Activated CD8-positive, alpha-beta T cell treated with anti-CD3 and anti-CD28 coated beads, Interleukin-2, amount 10 ng/mL, durations not matched to agents 7 days and 5 days (primary cell): ENCODE results near the gene TTLL5. TPM values are rescaled to one million over a fixed set of nuclear protein-coding genes. Genes with fewer than 3 reads are reported as not detected.

ENCODE experiments used
- ATAC-seq: fragments of 150-1000 bp; cut with Tn5 transposase; one replicate; pipeline ENCODE4 v1.10.0; 2021; ENCODE audit warnings: moderate library complexity
- CTCF ChIA-PET: fragments of 350-600 bp; sonication (Branson Sonifier 250); formaldehyde crosslinking; loops from one replicate; lab custom pipeline; 2021; ENCODE audit warnings: antibody characterized with exemption; lab: Charles Lee
- POLR2A ChIA-PET: fragments of 350-600 bp; sonication (Branson Sonifier 250); formaldehyde crosslinking; loops from one replicate; lab custom pipeline; 2021; ENCODE audit warnings: antibody characterized with exemption; lab: Charles Lee
- DNase-seq: peaks from one replicate; pipeline ENCODE4 v3.0.0-alpha.2; 2020
- H3K27ac Mint-ChIP-seq: one replicate; pipeline ENCODE4 v1.8.0; 2021; ENCODE audit warnings: mild to moderate bottlenecking, mixed read lengths
- H3K27me3 Mint-ChIP-seq: one replicate; pipeline ENCODE4 v1.8.0; 2021; ENCODE audit warnings: low read depth, mixed read lengths
- H3K36me3 Mint-ChIP-seq: one replicate; pipeline ENCODE4 v1.8.0; 2021; ENCODE audit warnings: low read depth, mixed read lengths
- H3K4me1 Mint-ChIP-seq: one replicate; pipeline ENCODE4 v1.8.0; 2021; ENCODE audit warnings: low read depth, mixed read lengths
- H3K4me3 Mint-ChIP-seq: one replicate; pipeline ENCODE4 v1.8.0; 2021; ENCODE audit warnings: mild to moderate bottlenecking, mixed read lengths
- H3K9me3 Mint-ChIP-seq: one replicate; pipeline ENCODE4 v1.8.0; 2022; ENCODE audit warnings: mixed read lengths; ENCODE audit not compliant: insufficient read depth
- total RNA-seq, 2 experiments: library from RNA; stranded (reverse); gene quantifications; one replicate each; pipeline ENCODE4 v1.2.3, GENCODE V29; 2021

TTLL5 gene
- total RNA-seq, 2 experiments from 2014 or later = 40.1 to 45.0 TPM

- Mint-ChIP-seq H3K36me3 (peaks cover 3% of the 10 kb centered on the region), H3K4me1 (no peaks in the 10 kb centered on the region), H3K27ac (no peak overlapping the region), H3K4me3 (no peak overlapping the region), H3K9me3 (no peaks in the 10 kb centered on the region), H3K27me3 (no peaks in the 10 kb centered on the region)
- ATAC-seq = no peak
- CTCF ChIA-PET = interaction anchor here (1.5 kb wide), 1 partner anchor 36 kb away, joined by 6 read pairs; no protein-coding TSS in a partner anchor
- POLR2A ChIA-PET = no interaction called here
- DNase-seq = no peak
Observed at GRCh38 chr14:75946785-75947184, 285.7 kb downstream of the TTLL5 start.

- ChIA-PET POLR2A (no interaction called here), CTCF (no interaction called here)
- H3K27ac Mint-ChIP-seq = no peak overlapping the region
- no peaks in the 10 kb centered on the region for H3K36me3 Mint-ChIP-seq
- ATAC-seq = no peak
- no peak overlapping the region for H3K4me3 Mint-ChIP-seq
- H3K4me1 Mint-ChIP-seq = no peaks in the 10 kb centered on the region
- no peaks in the 10 kb centered on the region for H3K9me3 Mint-ChIP-seq
- H3K27me3 Mint-ChIP-seq = no peaks in the 10 kb centered on the region
- no peak for DNase-seq
Observed at GRCh38 chr14:75952489-75952888, 291.4 kb downstream of the TTLL5 start.

GRCh38 chr14:75959031-75959430 lies 298.0 kb downstream of the TTLL5 start:
- Mint-ChIP-seq H3K9me3 (no peaks in the 10 kb centered on the region), H3K27ac (no peak overlapping the region)
- CTCF ChIA-PET = no interaction called here

GRCh38 chr14:75960231-75960630 lies 299.2 kb downstream of the TTLL5 start:
- no peaks in the 10 kb centered on the region for H3K9me3 Mint-ChIP-seq
- no peak overlapping the region for H3K4me3 Mint-ChIP-seq
- ChIA-PET CTCF (interaction anchor here (2.2 kb wide), 1 partner anchor 53 kb away, joined by 12 read pairs; no protein-coding TSS in a partner anchor), POLR2A (no interaction called here)
- DNase-seq = peak; percentile 12
- H3K36me3 Mint-ChIP-seq = no peaks in the 10 kb centered on the region
- H3K4me1 Mint-ChIP-seq = no peaks in the 10 kb centered on the region
- H3K27me3 Mint-ChIP-seq = no peaks in the 10 kb centered on the region
- no peak overlapping the region for H3K27ac Mint-ChIP-seq
- no peak for ATAC-seq

More at GRCh38 chr14:75959031-75959430, 298.0 kb downstream of the TTLL5 start:
- no peaks in the 10 kb centered on the region for H3K36me3 Mint-ChIP-seq
- H3K4me1 Mint-ChIP-seq = no peaks in the 10 kb centered on the region
- no peak overlapping the region for H3K4me3 Mint-ChIP-seq
- POLR2A ChIA-PET = no interaction called here
- no peak for ATAC-seq
- H3K27me3 Mint-ChIP-seq = no peaks in the 10 kb centered on the region
- DNase-seq = peak; percentile 4

- POLR2A ChIA-PET = no interaction called here
- DNase-seq (peak; percentile 3), ATAC-seq (no peak)
- Mint-ChIP-seq H3K27ac (no peak overlapping the region), H3K27me3 (no peaks in the 10 kb centered on the region), H3K36me3 (no peaks in the 10 kb centered on the region), H3K9me3 (no peaks in the 10 kb centered on the region), H3K4me3 (no peak overlapping the region), H3K4me1 (no peaks in the 10 kb centered on the region)
- CTCF ChIA-PET = interaction anchor here (0.9 to 2.2 kb wide), 2 partner anchors 21 to 55 kb away, joined by 3 to 12 read pairs; no protein-coding TSS in a partner anchor
Observed at GRCh38 chr14:75961662-75962061, 300.6 kb downstream of the TTLL5 start.

- Mint-ChIP-seq H3K9me3 (no peaks in the 10 kb centered on the region), H3K4me3 (no peak overlapping the region), H3K27ac (no peak overlapping the region), H3K4me1 (no peaks in the 10 kb centered on the region), H3K36me3 (no peaks in the 10 kb centered on the region), H3K27me3 (no peaks in the 10 kb centered on the region)
- ATAC-seq = no peak
- POLR2A ChIA-PET = no interaction called here
- DNase-seq = no peak
- CTCF ChIA-PET = interaction anchor here (1.1 to 2.0 kb wide), 3 partner anchors 11 to 15 kb away, joined by 3 to 7 read pairs (median 4); no protein-coding TSS in a partner anchor
Observed at GRCh38 chr14:75967866-75968265, 306.8 kb downstream of the TTLL5 start.

GRCh38 chr14:75968456-75968855 lies 307.4 kb downstream of the TTLL5 start:
- Mint-ChIP-seq H3K9me3 (no peaks in the 10 kb centered on the region), H3K4me1 (no peaks in the 10 kb centered on the region), H3K4me3 (no peak overlapping the region), H3K27ac (no peak overlapping the region), H3K36me3 (no peaks in the 10 kb centered on the region), H3K27me3 (no peaks in the 10 kb centered on the region)
- POLR2A ChIA-PET = no interaction called here
- CTCF ChIA-PET = interaction anchor here (2.0 to 2.3 kb wide), 2 partner anchors 11 to 14 kb away, joined by 7 to 11 read pairs; partner anchors contain the start of gene TGFB3
- ATAC-seq (no peak), DNase-seq (no peak)

GRCh38 chr14:75969126-75969525 lies 308.1 kb downstream of the TTLL5 start:
- no peak for ATAC-seq
- Mint-ChIP-seq H3K9me3 (no peaks in the 10 kb centered on the region), H3K4me1 (no peaks in the 10 kb centered on the region), H3K27me3 (no peaks in the 10 kb centered on the region), H3K4me3 (no peak overlapping the region), H3K27ac (no peak overlapping the region), H3K36me3 (no peaks in the 10 kb centered on the region)
- no peak for DNase-seq
- ChIA-PET CTCF (interaction anchor here (1.1 to 2.3 kb wide), 4 partner anchors 10 to 63 kb away, joined by 3 to 11 read pairs (median 6); partner anchors contain the start of gene TGFB3), POLR2A (no interaction called here)

GRCh38 chr14:75969891-75970290 lies 308.8 kb downstream of the TTLL5 start:
- no peaks in the 10 kb centered on the region for H3K27me3 Mint-ChIP-seq
- no peaks in the 10 kb centered on the region for H3K9me3 Mint-ChIP-seq
- H3K27ac Mint-ChIP-seq = no peak overlapping the region
- H3K4me1 Mint-ChIP-seq = no peaks in the 10 kb centered on the region
- no peak overlapping the region for H3K4me3 Mint-ChIP-seq
- POLR2A ChIA-PET = interaction anchor here (0.9 kb wide), 1 partner anchor 12 kb away, joined by 3 read pairs; the partner anchor contains the start of gene TGFB3
- no peak for DNase-seq
- no peak for ATAC-seq
- no peaks in the 10 kb centered on the region for H3K36me3 Mint-ChIP-seq
- CTCF ChIA-PET = interaction anchor here (1.0 to 2.3 kb wide), 6 partner anchors 9 to 261 kb away, joined by 3 to 11 read pairs (median 4); partner anchors contain the start of gene TGFB3

GRCh38 chr14:75970989-75971388 lies 309.9 kb downstream of the TTLL5 start:
- Mint-ChIP-seq H3K4me3 (no peak overlapping the region), H3K4me1 (no peaks in the 10 kb centered on the region), H3K27ac (no peak overlapping the region), H3K9me3 (no peaks in the 10 kb centered on the region), H3K36me3 (no peaks in the 10 kb centered on the region), H3K27me3 (no peaks in the 10 kb centered on the region)
- CTCF ChIA-PET = interaction anchor here (1.0 kb wide), 2 partner anchors 8 to 262 kb away, joined by 3 to 4 read pairs; no protein-coding TSS in a partner anchor
- no peak for ATAC-seq
- no peak for DNase-seq
- POLR2A ChIA-PET = no interaction called here

- ChIA-PET CTCF (interaction anchor here (0.9 kb wide), 1 partner anchor 11 kb away, joined by 4 read pairs; no protein-coding TSS in a partner anchor), POLR2A (no interaction called here)
- no peak for ATAC-seq
- H3K27me3 Mint-ChIP-seq = no peaks in the 10 kb centered on the region
- H3K4me1 Mint-ChIP-seq = no peaks in the 10 kb centered on the region
- H3K27ac Mint-ChIP-seq = no peak overlapping the region
- no peaks in the 10 kb centered on the region for H3K36me3 Mint-ChIP-seq
- no peak overlapping the region for H3K4me3 Mint-ChIP-seq
- DNase-seq = no peak
- no peaks in the 10 kb centered on the region for H3K9me3 Mint-ChIP-seq
Observed at GRCh38 chr14:75971509-75971908, 310.5 kb downstream of the TTLL5 start.

GRCh38 chr14:75972801-75973421 lies 311.9 kb downstream of the TTLL5 start:
- DNase-seq = no peak
- Mint-ChIP-seq H3K9me3 (no peaks in the 10 kb centered on the region), H3K4me3 (no peak overlapping the region), H3K27me3 (no peaks in the 10 kb centered on the region), H3K36me3 (no peaks in the 10 kb centered on the region), H3K27ac (no peak overlapping the region), H3K4me1 (no peaks in the 10 kb centered on the region)
- POLR2A ChIA-PET = interaction anchor here (0.9 kb wide), 1 partner anchor 9 kb away, joined by 4 read pairs; the partner anchor contains the start of gene TGFB3
- no peak for ATAC-seq
- CTCF ChIA-PET = interaction anchor here (1.4 to 14.7 kb wide), 4 partner anchors 10 to 264 kb away, joined by 4 to 183 read pairs (median 6); partner anchors contain the start of gene IFT43
